ENCODE results near the gene TGM1.
"Not testable (repeated sequence)": the region's sequence is repeated elsewhere in the genome, so short reads cannot be mapped to it uniquely, and the experiment has no call there.

The TGM1 gene

DNA sequence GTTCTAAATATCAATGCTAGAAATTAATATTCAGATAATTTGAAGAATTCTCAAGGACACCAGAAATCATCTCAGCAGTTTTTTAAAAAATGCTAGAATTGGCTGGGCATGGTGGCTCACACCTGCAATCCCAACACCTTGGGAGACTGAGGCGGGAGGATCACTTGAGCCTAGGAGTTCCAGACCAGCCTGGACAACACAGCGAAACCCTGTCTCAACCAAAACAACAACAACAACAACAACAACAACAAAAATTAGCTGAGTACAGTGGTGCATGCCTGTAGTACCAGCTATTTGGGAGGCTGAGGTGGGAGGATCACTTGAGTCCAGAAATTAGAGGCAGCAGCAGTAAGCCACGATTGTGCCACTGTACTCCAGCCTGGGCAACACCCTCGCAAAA is 43.9 kb downstream of the TGM1 start:
- TF ChIP-seq CTCF (IDR thresholded peaks at IDR 0.05; ENCODE audit: low read depth, low read length) = no peak

GRCh38 chr14:24216876-24217275 is 46.1 kb downstream of the TGM1 start:
- H3K36me3 ChIP-seq; H3K4me3 ChIP-seq (ENCODE audit: low read depth, low read length); H3K4me1 ChIP-seq; DNase-seq; H3K9me3 ChIP-seq; H3K27me3 ChIP-seq: not testable (repeated sequence)

More for the DNA sequence above, 43.9 kb downstream of the TGM1 start:
- H3K27me3 ChIP-seq = no peaks in the 10 kb centered on the region
- H3K36me3 ChIP-seq = peaks cover 4% of the 10 kb centered on the region; the same call in 1 of the 2 replicates
- DNase-seq = no peak
- H3K4me1 ChIP-seq = no peaks in the 10 kb centered on the region
- H3K4me3 ChIP-seq (ENCODE audit: low read depth, low read length) = no peak overlapping the region
- no peaks in the 10 kb centered on the region for H3K9me3 ChIP-seq

- DNase-seq = no peak
- Histone ChIP-seq H3K27me3 (no peaks in the 10 kb centered on the region), H3K36me3 (0 out of 2 replicates have a peak, but pooled peaks cover 4% of the 10 kb centered on the region), H3K4me3 (ENCODE audit: low read depth, low read length) (peak overlapping the region; percentile 91; the same call in 1 of the 2 replicates), H3K4me1 (no peaks in the 10 kb centered on the region), H3K9me3 (no peaks in the 10 kb centered on the region)
- no peak for TF ChIP-seq CTCF (IDR thresholded peaks at IDR 0.05; ENCODE audit: low read depth, low read length)
These were observed 46.7 kb downstream of the TGM1 start for GRCh38 chr14:24216345-24216699.

DNA sequence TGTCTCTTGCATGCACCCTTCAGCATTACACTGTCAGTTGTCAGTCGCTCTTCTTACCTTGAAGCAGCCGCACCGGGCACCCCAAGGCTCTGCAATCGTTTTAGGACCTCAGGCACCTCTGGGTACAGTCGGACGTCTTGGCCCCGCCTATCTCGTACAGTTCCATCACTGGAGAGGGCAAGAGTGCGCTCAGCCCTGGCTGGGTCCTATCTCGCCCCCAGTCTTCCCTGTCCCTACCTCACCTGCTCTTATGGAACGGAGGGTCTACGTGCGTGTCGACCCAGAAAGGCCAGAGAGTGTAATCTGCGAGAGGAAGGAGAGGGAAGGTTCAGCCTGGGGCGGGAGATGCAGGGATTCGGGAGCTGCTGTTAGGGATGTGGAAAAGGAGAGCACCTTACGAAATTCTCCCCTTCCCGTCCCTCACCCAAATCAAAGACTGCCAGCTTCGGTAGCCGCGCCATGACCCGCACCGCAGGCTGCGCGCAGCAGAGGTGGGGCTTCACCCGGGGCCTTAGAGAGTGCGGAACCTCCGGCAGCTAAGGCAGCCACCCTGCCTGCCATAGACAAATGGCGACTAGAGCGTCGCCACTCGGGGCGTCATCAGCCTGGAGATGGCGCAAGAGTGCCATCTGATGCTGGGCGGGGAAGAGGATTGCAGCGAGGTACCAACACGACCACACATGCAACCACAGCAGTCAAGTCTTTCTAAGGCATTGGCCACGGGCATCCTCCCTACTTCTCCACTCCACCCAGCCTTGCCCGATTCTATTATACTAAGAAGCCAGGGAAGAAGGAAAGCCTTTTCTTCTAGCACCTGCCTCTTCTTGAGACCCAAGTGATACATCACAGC is 47.3 kb downstream of the TGM1 start, which contains the start of gene MDP1:
MDP1 (minus strand) TSS at position 572 of the 850 bp plus-strand sequence; CDS start at position 461, 111 bp downstream.
- peak within 1 kb of the TSS; percentile 91 for H3K4me3 ChIP-seq (ENCODE audit: low read depth, low read length)
- peak; percentile 88 for DNase-seq
- no peaks in the 10 kb centered on the region for H3K4me1 ChIP-seq
- no peaks in the 10 kb centered on the region for H3K27me3 ChIP-seq
- H3K9me3 ChIP-seq = no peaks in the 10 kb centered on the region
- TF ChIP-seq CTCF (IDR thresholded peaks at IDR 0.05; ENCODE audit: low read depth, low read length) = peak; percentile 76
- peaks cover 4% of the 10 kb centered on the region; the same call in 1 of the 2 replicates for H3K36me3 ChIP-seq

DNA sequence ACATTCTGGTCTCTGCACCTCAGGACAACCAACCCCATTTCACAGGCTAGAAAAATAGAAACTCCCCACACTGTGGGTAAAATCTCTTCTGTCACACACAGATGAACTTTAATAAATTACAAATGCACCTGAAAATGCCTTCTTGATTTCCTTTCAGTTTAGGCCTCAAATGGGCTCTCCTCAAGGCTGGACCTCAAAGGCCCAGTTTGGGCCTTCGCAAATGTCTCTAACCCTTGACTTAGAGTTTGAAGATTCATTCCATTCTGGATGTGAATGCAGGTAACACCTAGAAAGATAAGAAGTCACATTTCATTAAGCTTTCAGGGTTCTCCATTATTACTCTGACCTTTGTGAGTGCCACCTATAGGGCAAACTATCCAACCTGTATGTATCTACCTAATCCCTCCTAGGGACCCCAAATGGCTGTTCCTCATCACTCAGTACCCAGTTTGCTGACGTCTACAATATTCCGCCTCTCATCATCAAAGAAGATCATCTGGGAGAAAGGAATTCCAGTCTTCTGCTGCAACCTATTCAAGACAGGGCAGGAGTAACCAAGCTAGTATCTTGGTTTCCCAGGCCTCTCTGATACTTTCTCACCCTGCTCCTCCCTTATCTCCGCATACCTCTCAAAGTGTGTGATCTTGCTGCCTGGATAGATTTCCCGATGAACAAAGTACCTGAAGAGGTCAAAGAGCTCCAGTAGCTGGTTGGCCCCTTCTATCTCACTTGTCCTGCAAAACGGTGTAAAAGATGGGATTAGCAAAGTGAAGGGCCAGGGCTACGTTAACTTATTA is 48.9 kb downstream of the TGM1 start:
- Histone ChIP-seq H3K9me3 (no peaks in the 10 kb centered on the region), H3K27me3 (no peaks in the 10 kb centered on the region), H3K4me3 (ENCODE audit: low read depth, low read length) (peak overlapping the region; percentile 83), H3K36me3 (peaks cover 7% of the 10 kb centered on the region; the same call in 1 of the 2 replicates), H3K4me1 (no peaks in the 10 kb centered on the region)
- no peak for DNase-seq
- TF ChIP-seq CTCF (IDR thresholded peaks at IDR 0.05; ENCODE audit: low read depth, low read length) = no peak

DNA sequence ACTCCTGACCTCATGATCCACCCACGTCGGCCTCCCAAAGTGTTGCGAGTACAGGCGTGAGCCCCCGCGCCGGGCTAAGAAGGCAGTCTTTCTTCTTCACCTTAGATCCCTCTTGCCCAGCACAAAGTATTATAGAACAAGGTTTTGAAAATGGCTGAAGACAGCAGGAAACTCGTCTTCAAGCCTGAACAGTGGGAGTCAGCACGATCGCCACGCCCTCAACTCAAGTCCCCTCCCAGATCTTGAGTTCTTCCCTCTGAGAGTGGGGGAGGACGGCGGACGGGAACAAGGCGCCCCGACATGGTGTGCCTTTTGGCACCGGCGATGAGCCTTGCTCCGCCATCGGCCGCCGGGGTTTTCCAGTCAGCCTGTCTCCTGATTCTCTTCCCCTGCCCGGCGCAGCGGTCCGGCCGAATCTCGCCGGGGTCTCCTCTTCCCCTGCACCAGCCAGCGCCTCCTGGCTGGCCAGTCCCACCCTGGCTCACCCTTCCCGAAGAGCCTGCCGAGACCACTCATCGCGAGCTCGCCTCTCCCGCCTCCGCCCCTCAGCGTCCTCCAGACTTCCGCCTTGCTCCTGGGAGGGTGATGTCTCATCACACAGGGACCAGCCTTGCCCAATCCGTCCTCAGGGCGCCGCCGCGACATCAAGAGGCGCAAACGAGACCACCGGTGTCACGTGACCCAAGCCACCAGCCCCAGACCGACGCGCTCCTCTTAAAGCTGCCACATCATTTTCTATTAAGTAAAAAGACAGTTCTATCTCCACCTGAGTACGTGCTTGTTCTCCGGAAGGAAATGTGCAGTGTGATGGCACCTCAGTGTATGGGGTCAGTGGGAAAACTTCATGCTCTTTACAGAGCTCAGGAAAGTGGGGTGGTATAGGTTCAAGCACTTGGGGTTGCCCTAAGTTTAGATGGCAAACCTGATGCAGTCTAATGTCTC is 49.8 kb downstream of the TGM1 start, which contains the start of gene CHMP4A:
CHMP4A (minus strand) TSS at position 565 of the 942 bp plus-strand sequence; CDS start at position 516, 49 bp downstream.
- Histone ChIP-seq H3K27me3 (no peaks in the 10 kb centered on the region), H3K9me3 (no peaks in the 10 kb centered on the region), H3K4me3 (ENCODE audit: low read depth, low read length) (peak within 1 kb of the TSS; percentile 83), H3K36me3 (peaks cover 7% of the 10 kb centered on the region; the same call in 1 of the 2 replicates), H3K4me1 (no peaks in the 10 kb centered on the region)
- DNase-seq = peak; percentile 99
- TF ChIP-seq CTCF (IDR thresholded peaks at IDR 0.05; ENCODE audit: low read depth, low read length) = peak; percentile 34

Measured in BE2C (cell line).